ENCODE measurements around the gene PPP2R5B. TPM values are rescaled to one million over a fixed set of nuclear protein-coding genes. Genes with fewer than 3 reads are reported as not detected.

The PPP2R5B gene
- total RNA-seq, 1 donor from 2014 or later, result 8.9 TPM

GRCh38 chr11:64888406-64888728 is 36.1 kb upstream of the PPP2R5B start:
- intact Hi-C loops (cut with micrococcal nuclease), result loop anchor here (1.0 kb wide), 1 partner anchor 41 kb away; no protein-coding TSS in a partner anchor

DNA sequence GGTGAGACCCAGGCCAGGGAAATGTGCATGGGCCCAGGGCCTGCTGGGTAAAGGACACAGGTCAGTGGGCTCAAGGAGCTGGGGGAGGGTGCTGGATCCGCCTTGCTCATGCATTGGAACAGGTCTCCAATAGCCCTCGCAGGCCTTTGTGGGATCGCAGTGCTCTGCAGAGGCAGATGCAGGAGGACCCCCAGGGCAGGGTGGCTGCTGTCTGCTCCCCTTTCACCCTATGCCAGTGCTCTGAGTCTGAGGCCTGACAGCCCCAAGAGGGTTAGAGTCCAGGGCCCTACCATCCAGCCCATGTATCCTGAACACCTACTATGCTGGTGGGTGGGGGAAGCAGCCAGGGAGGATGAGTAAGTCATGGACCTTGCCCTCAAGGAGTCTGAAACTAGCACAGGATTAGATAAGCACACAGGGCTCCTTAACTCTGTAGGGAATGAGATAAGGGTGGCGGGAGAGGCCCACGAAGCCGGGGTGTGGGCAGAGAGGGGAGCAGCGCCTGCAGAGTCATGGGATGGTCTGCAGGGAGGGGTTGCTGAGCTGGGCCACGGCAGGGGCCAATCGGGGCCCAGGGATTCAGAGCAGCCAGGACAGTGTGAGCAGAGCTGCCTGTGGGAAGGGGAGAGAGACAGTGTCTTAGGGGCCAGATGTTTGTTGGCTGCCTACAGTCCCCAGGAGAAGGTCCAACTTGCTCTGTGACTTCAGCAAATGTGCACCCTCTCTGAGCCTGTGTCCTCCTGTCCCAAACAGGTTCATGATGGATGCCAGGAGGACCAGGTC is 35.6 kb upstream of the PPP2R5B start:
- intact Hi-C loops (cut with micrococcal nuclease), result loop anchor here (1.0 kb wide), 1 partner anchor 42 kb away; no protein-coding TSS in a partner anchor

- intact Hi-C loops (cut with micrococcal nuclease), result no loop called here
Observed at GRCh38 chr11:64890522-64890939, 34.0 kb upstream of the PPP2R5B start.

DNA sequence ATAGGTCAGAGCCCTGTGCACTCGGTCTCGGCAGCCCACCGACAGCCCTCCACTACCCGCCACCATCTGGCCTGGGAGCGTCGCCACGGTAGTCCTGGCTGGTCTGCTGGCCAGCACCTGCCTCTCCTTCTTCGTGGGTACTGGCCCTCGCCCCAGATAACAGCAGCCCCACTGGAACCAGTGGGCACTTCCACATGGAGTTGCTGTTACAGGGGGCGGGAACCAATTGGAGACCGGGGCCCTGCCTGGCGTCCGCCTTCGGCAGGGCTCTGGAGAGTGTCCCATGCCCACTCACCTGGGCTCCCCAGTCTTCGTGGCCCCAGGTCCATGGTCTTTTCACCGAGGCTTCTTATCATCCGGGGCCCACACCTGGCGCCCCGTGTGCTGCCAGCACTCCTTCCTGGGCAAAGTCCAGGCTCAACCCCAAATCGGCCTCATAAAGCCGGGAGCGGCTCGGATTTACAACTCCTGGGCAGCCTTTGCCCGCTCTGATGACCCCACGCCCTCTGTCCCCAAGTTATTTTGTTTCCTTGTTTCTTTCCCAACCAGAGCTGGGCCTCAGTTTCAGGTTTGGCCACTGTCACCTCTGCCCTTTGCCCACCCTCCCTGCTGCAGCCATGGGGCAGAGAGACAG is 33.2 kb upstream of the PPP2R5B start:
- intact Hi-C loops (cut with micrococcal nuclease), result no loop called here

DNA sequence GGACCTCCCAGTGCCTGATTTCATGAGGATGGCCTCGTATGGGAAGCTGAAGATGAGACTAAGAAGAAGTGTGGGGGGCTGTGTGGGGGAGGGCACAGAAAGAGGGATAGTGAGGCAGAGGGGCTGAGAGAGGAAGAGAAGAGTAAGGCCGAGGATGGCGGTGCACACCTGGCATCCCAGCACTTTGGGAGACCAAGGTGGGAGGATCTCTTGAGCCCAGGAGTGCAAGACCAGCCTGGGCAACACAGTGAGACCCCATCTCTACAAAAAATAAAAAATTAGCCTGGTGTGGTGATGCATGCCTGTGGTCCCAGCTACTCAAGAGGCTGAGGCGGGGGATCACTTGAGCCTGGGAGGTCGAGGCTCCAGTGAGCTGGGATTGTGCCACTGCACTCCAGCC is 32.6 kb upstream of the PPP2R5B start:
- intact Hi-C loops (cut with micrococcal nuclease), result no loop called here

- intact Hi-C loops (cut with micrococcal nuclease), result no loop called here
Observed at GRCh38 chr11:64892411-64892831, 32.1 kb upstream of the PPP2R5B start.

GRCh38 chr11:64892838-64893193 is 31.7 kb upstream of the PPP2R5B start:
- intact Hi-C loops (cut with micrococcal nuclease), result no loop called here

- intact Hi-C loops (cut with micrococcal nuclease), result loop anchor here (1.0 kb wide), 1 partner anchor 46 kb away; no protein-coding TSS in a partner anchor
Observed at GRCh38 chr11:64893194-64894069, 31.1 kb upstream of the PPP2R5B start.

DNA sequence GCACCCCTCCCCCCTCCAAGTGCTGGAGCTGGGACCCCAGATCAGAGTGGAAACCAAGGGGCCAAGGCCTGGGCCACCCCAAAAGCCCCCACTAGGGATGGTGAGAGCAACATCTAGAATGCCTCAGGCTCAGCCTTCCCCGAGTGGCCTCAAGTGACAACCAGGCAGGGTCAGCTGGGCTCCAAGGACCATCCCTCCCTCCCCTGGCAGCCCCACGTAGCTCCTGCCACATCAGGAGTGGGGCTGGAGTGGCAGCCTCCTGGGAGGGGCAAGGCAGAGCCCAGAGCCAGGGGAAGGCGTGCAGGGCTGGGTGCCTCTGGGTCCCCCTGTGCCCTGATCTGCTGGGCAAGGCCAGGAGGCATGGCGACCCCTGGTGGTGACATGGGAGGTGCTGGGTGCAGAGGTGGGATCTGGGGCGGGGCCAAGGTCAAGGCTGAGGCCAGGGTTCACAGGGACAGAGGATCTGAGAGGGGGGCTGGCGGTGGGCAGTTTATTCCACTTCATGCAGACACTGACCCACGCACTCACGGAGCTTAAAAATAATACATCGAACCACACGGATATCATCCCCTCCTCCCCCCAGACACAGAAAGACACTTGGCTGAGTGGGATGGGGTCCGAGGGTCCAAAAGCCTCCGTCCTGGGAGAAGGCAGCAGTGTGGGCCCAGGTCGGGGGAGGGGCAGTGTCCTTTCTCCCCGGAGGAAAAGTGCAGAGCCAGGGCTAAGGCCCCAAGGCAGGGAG is 30.2 kb upstream of the PPP2R5B start:
- intact Hi-C loops (cut with micrococcal nuclease), result loop anchor here (1.0 kb wide), 1 partner anchor 47 kb away; no protein-coding TSS in a partner anchor

DNA sequence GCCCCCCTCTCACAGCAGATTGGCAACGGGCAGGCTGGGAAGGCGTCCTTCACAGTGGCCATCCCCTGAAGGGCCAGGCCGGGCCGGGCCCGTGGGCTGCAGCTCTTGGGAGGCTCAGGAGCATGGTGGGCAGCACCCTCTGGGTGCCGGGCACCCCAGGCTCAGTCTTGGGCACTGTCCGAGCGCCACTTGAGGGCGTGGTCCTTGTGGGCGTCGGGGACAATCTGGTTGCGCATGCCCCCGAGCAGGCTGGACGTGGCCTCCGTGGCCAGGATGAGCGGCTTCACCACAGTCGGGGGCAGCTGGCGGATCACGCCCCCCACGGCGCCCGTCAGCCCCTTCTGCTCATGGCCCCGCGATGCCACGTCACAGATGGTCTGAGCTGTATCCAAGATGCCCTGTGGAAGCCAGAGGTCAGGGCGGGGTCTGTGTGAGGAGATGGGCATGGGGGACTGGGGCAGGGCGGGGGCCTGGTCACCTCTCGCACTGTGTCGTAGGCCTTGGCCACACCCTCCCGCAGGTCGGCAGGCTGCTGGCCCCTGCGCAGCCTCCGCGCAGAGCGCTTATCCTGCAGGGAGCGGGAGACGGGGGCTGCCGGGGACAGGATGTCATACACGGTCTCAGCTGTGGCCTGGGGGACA is 29.6 kb upstream of the PPP2R5B start:
- intact Hi-C loops (cut with micrococcal nuclease), result loop anchor here (1.0 kb wide), 1 partner anchor 48 kb away; no protein-coding TSS in a partner anchor

- intact Hi-C loops (cut with micrococcal nuclease), result no loop called here
Observed at GRCh38 chr11:64896448-64897022, 28.0 kb upstream of the PPP2R5B start.

- intact Hi-C loops (cut with micrococcal nuclease), result no loop called here
Observed at GRCh38 chr11:64897381-64898075, 27.0 kb upstream of the PPP2R5B start.

DNA sequence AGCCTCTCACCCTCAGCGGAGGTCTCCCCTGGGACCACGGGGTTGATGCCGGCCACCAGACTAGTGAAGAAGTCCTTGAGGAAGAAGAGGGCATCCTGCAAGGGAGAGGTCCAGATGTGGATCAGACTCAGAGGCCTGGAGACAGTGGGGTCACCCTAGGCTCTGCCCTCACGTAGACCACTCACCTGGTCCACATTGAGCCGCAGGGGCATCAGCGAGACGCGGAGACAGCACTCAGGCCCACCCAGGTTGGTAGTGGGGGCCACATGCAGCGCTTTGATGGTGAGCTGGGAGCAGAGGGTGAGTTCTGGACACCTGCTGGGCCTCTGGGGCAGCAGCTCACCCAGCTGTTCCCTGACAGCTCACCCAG is 26.4 kb upstream of the PPP2R5B start:
- intact Hi-C loops (cut with micrococcal nuclease), result no loop called here

DNA sequence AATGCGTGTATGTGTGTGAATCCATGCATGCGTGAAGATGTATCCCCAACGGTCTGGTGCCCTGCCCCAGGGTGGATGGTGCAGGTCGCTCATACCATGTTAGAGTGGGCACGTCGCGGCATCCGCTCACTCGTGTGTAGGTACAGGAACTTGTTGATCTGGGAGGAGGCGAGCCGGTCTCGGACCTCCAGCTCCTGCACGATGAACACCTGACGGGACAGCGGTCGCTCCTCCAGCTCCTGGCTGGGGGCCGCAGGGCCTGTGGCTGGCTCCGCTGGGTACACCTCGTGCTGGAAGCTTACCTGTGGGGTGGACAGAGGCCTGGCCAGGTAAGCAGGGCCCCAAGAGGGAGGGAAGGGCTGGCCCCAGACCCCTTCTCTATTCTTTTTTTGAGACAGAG is 25.9 kb upstream of the PPP2R5B start:
- intact Hi-C loops (cut with micrococcal nuclease), result no loop called here

- intact Hi-C loops (cut with micrococcal nuclease), result no loop called here
Observed at GRCh38 chr11:64900263-64900678, 24.2 kb upstream of the PPP2R5B start.

DNA sequence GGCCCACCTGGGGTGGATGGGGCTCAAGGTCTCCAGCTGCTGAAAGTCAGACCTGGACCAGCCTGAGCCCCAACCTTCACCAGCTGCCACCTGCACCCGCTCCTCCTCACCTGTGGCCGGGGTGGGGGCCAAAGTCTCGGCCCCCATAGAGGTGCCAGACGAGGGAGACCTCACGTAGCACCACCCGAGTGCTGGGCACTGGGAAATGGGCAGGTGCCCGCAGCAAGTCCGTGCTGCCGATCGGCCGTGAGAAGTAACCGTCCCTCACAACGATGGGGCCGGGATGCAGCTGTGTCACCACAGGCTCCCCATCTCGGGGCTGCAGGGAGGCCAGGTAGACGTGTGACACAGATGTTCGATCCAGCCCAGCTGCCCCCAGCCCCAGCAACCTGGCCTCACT is 23.7 kb upstream of the PPP2R5B start:
- intact Hi-C loops (cut with micrococcal nuclease), result no loop called here

GRCh38 chr11:64902102-64902900 is 22.2 kb upstream of the PPP2R5B start:
- intact Hi-C loops (cut with micrococcal nuclease), result no loop called here

DNA sequence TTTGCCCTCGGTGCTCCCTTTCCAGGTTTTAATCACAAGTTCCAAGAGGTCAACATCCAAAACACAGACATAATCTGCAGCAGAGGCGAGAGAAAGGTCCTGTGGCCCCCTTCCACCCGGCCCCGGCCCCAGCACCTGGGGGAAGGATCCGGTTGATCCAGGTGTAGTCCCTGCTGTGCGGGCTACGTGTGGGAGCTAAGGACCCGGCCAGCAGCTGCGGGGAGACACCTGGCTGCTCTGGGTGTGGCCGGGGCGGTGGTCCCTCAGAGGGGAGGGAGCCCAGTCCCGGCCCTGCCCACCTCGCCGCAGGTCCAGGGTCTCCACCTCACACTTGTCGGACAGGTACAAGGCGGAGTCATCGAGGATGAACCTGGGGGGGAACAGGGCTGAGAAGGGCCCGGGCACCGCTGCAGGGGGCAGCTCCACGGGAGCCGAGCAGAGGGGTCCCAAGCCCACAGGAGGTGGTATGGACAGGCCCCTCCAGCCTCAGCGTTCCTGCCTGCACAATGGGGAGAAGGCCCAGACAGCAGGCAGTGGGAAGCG is 21.1 kb upstream of the PPP2R5B start:
- intact Hi-C loops (cut with micrococcal nuclease), result no loop called here
